Measurements from ENCODE around the gene PTPRR.
A peak's percentile ranks its signal among the peaks of the same experiment; 100 is the strongest.

PTPRR gene

GRCh38 chr12:70609739-70610491 is 310.6 kb downstream of the PTPRR start:
- no peak for DNase-seq (ENCODE audit: low read depth in 2 of 2, low spot score in 1 of 2)

- no peak for DNase-seq (ENCODE audit: low read depth in 2 of 2, low spot score in 1 of 2)
Observed at GRCh38 chr12:70609203-70609602, 311.3 kb downstream of the PTPRR start.

- no peak for DNase-seq (ENCODE audit: low read depth in 2 of 2, low spot score in 1 of 2)
Observed at GRCh38 chr12:70608184-70608583, 312.4 kb downstream of the PTPRR start.

GRCh38 chr12:70607107-70607506 is 313.4 kb downstream of the PTPRR start:
- no peak for DNase-seq (ENCODE audit: low read depth in 2 of 2, low spot score in 1 of 2)

GRCh38 chr12:70605976-70606375 is 314.6 kb downstream of the PTPRR start:
- no peak for DNase-seq (ENCODE audit: low read depth in 2 of 2, low spot score in 1 of 2)

- no peak for DNase-seq (ENCODE audit: low read depth in 2 of 2, low spot score in 1 of 2)
Observed at GRCh38 chr12:70604662-70605061, 315.9 kb downstream of the PTPRR start.

- no peak for DNase-seq (ENCODE audit: low read depth in 2 of 2, low spot score in 1 of 2)
Observed at GRCh38 chr12:70603044-70603443, 317.5 kb downstream of the PTPRR start.

- DNase-seq (ENCODE audit: low read depth in 2 of 2, low spot score in 1 of 2), result no peak
Observed at GRCh38 chr12:70598467-70599193, 321.9 kb downstream of the PTPRR start.

- DNase-seq (ENCODE audit: low read depth in 2 of 2, low spot score in 1 of 2), result no peak
Observed at GRCh38 chr12:70592664-70593063, 327.9 kb downstream of the PTPRR start.

GRCh38 chr12:70590549-70591226 is 329.9 kb downstream of the PTPRR start:
- DNase-seq (ENCODE audit: low read depth in 2 of 2, low spot score in 1 of 2), result no peak

- DNase-seq (ENCODE audit: low read depth in 2 of 2, low spot score in 1 of 2), result peak; percentile 8
Observed at GRCh38 chr12:70590051-70590450, 330.5 kb downstream of the PTPRR start.
